Motor neuron (in vitro differentiated cells): ENCODE data around the gene CST11. TPM values are rescaled to one million over a fixed set of nuclear protein-coding genes. Genes with fewer than 3 reads are reported as not detected.

Source experiments
- ATAC-seq, 8 experiments: fragments of 200-7000 bp; cut with Tn5 transposase; replicated peaks in 6 of 8; 2 replicates each; pipeline ENCODE4 v1.8.0; 2021; ENCODE audit warnings: mild to moderate bottlenecking in 8 of 8, moderate library complexity in 8 of 8
- H3K27ac ChIP-seq, 2 donors: fragments of 250-450 bp; sonication (Bioruptor Pico); 2 replicates each; pipeline ENCODE4 v1.9.0; 2021; ENCODE audit warnings: antibody characterized with exemption in 2 of 2, mild to moderate bottlenecking in 2 of 2, moderate library complexity in 1 of 2
- H3K4me1 ChIP-seq, 2 donors: fragments of 250-450 bp; sonication (Bioruptor Pico); replicated peaks in 1 of 2; 2 replicates each; pipeline ENCODE4 v1.6.1; 2021; ENCODE audit warnings: antibody characterized with exemption in 2 of 2, mild to moderate bottlenecking in 2 of 2, moderate library complexity in 1 of 2
- H3K4me3 ChIP-seq, 5 donors: fragments of 250-450 bp; sonication (Bioruptor Pico); 2 replicates each; pipeline ENCODE4 v1.9.0; 2021; ENCODE audit warnings: antibody characterized with exemption in 5 of 5, mild to moderate bottlenecking in 5 of 5, moderate library complexity in 4 of 5
- WGBS, 10 experiments: fragments of 450-650 bp; shearing (Covaris generic); methylation state at CpG; one replicate each; pipeline ENCODE4 v1.0.0; 2022; 5-methylcytosine and 5-hydroxymethylcytosine counted together
- in situ Hi-C, 9 experiments: fragments of 400-800 bp; cut with MboI; loops; one replicate each; pipeline ENCODE4 v1.15.0; 2021; ENCODE audit warnings: low sequenced_read_pairs in 9 of 9, low pct_unique_long_range_greater_than_20kb in 2 of 9; ENCODE audit not compliant: unreplicated experiment in 9 of 9
- total RNA-seq, 8 experiments: library from RNA; unstranded; fragments of 300-600 nt; gene quantifications; 2 replicates each; pipeline versions ENCODE4 v1.2.3 to v1.2.4, GENCODE V29; 2022

Gene CST11
- not detected for total RNA-seq

GRCh38 chr20:23452776-23453175 is at the start of gene CST11:
Gene CST11, minus strand, starts transcription at chr20:23452876. Its CDS starts 65 bp downstream, at chr20:23452811.
- Histone ChIP-seq H3K4me1 (no peaks in the 10 kb centered on the region), H3K27ac (no peak within 1 kb of the TSS), H3K4me3 (no peak within 1 kb of the TSS)
- WGBS, 10 experiments: 0 to 17% (median 17%) methylated on average over 1 to 2 of the region's 4 CpGs; no CpG with 5 or more reads in 6 of the 10 experiments
- peak in 1 of 8 experiments; percentile 55 for ATAC-seq
- in situ Hi-C loops: no loop called here

GRCh38 chr20:23501926-23502325 is 49.2 kb upstream of the CST11 start:
- no peak overlapping the region for H3K27ac ChIP-seq
- in situ Hi-C loops: no loop called here
- no peak for ATAC-seq
- peaks cover 0 to 5% of the 10 kb centered on the region in 2 donors for H3K4me1 ChIP-seq
- no peak overlapping the region for H3K4me3 ChIP-seq
- WGBS, 10 experiments: 49 to 100% (median 97%) methylated on average over 1 to 4 of the region's 4 CpGs; no CpG with 5 or more reads in 6 of the 10 experiments

GRCh38 chr20:23497536-23497935 is 44.9 kb upstream of the CST11 start:
- ATAC-seq: peak in 1 of 8 experiments; percentile 36
- in situ Hi-C loops: no loop called here
- Histone ChIP-seq H3K4me3 (no peak overlapping the region), H3K4me1 (peaks cover 0 to 5% of the 10 kb centered on the region in 2 donors), H3K27ac (no peak overlapping the region)
- WGBS, 10 experiments: 33 to 83% (median 67%) methylated on average over 1 of the region's 1 CpG; no CpG with 5 or more reads in 7 of the 10 experiments

GRCh38 chr20:23493172-23493772 is 40.6 kb upstream of the CST11 start:
- in situ Hi-C loops: no loop called here
- peak in 3 of 8 experiments; percentile 46 to 82 (median 59) for ATAC-seq
- H3K4me1 ChIP-seq: no peaks in the 10 kb centered on the region
- WGBS, 10 experiments: 20 to 100% (median 79%) methylated on average over 1 to 3 of the region's 3 CpGs; no CpG with 5 or more reads in 4 of the 10 experiments
- H3K4me3 ChIP-seq: no peak overlapping the region
- H3K27ac ChIP-seq: no peak overlapping the region

GRCh38 chr20:23492292-23492691 is 39.6 kb upstream of the CST11 start:
- ATAC-seq: peak in 2 of 8 experiments; percentile 30 to 33
- Histone ChIP-seq H3K4me1 (no peaks in the 10 kb centered on the region), H3K27ac (no peak overlapping the region), H3K4me3 (no peak overlapping the region)
- in situ Hi-C loops: no loop called here

GRCh38 chr20:23490817-23491216 is 38.1 kb upstream of the CST11 start, which contains the start of gene CST8:
Gene CST8, plus strand, starts transcription at chr20:23491117. Its CDS starts 551 bp downstream, at chr20:23491668.
- Histone ChIP-seq H3K4me1 (no peaks in the 10 kb centered on the region), H3K4me3 (no peak within 1 kb of the TSS), H3K27ac (no peak within 1 kb of the TSS)
- WGBS, 10 experiments: 0 to 100% (median 80%) methylated on average over 1 to 2 of the region's 5 CpGs; no CpG with 5 or more reads in 5 of the 10 experiments
- no peak for ATAC-seq
- in situ Hi-C loops: no loop called here

GRCh38 chr20:23488996-23489395 is 36.3 kb upstream of the CST11 start:
- in situ Hi-C loops: no loop called here
- no peaks in the 10 kb centered on the region for H3K4me1 ChIP-seq
- H3K27ac ChIP-seq: no peak overlapping the region
- WGBS, 10 experiments: 15 to 100% (median 90%) methylated on average over 1 to 3 of the region's 3 CpGs
- H3K4me3 ChIP-seq: no peak overlapping the region
- no peak for ATAC-seq

- 17 to 100% (median 72%) methylated on average over 1 to 2 of the region's 2 CpGs; no CpG with 5 or more reads in 2 of the 10 experiments for WGBS, 10 experiments
- H3K4me1 ChIP-seq: no peaks in the 10 kb centered on the region
- no peak for ATAC-seq
- no peak overlapping the region for H3K27ac ChIP-seq
- in situ Hi-C loops: no loop called here
- no peak overlapping the region for H3K4me3 ChIP-seq
Observed at GRCh38 chr20:23488470-23488869, 35.8 kb upstream of the CST11 start.

GRCh38 chr20:23484081-23484480 is 31.4 kb upstream of the CST11 start:
- no peak overlapping the region for H3K27ac ChIP-seq
- in situ Hi-C loops: no loop called here
- WGBS, 10 experiments: 20 to 81% (median 70%) methylated on average over 1 to 4 of the region's 4 CpGs
- H3K4me1 ChIP-seq: no peaks in the 10 kb centered on the region
- H3K4me3 ChIP-seq: no peak overlapping the region
- no peak for ATAC-seq

GRCh38 chr20:23482138-23482537 is 29.5 kb upstream of the CST11 start:
- Histone ChIP-seq H3K4me1 (no peaks in the 10 kb centered on the region), H3K4me3 (no peak overlapping the region), H3K27ac (no peak overlapping the region)
- in situ Hi-C loops: no loop called here
- 0 to 71% (median 36%) methylated on average over 1 to 2 of the region's 2 CpGs; no CpG with 5 or more reads in 4 of the 10 experiments for WGBS, 10 experiments
- ATAC-seq: no peak

- no peak overlapping the region for H3K4me3 ChIP-seq
- H3K4me1 ChIP-seq: no peaks in the 10 kb centered on the region
- no peak for ATAC-seq
- no peak overlapping the region for H3K27ac ChIP-seq
- WGBS, 10 experiments: 0 to 100% (median 87%) methylated on average over 1 to 3 of the region's 4 CpGs; no CpG with 5 or more reads in 4 of the 10 experiments
- in situ Hi-C loops: no loop called here
Observed at GRCh38 chr20:23479043-23479442, 26.4 kb upstream of the CST11 start.

- 14 to 80% (median 33%) methylated on average over 1 to 3 of the region's 3 CpGs; no CpG with 5 or more reads in 3 of the 10 experiments for WGBS, 10 experiments
- Histone ChIP-seq H3K4me3 (no peak overlapping the region), H3K27ac (no peak overlapping the region), H3K4me1 (no peaks in the 10 kb centered on the region)
- in situ Hi-C loops: no loop called here
- ATAC-seq: peak in 1 of 8 experiments; percentile 38
Observed at GRCh38 chr20:23477223-23477622, 24.5 kb upstream of the CST11 start.

- H3K4me3 ChIP-seq: no peak overlapping the region
- 18 to 100% (median 81%) methylated on average over 1 to 4 of the region's 6 CpGs; no CpG with 5 or more reads in 3 of the 10 experiments for WGBS, 10 experiments
- in situ Hi-C loops: no loop called here
- H3K4me1 ChIP-seq: no peaks in the 10 kb centered on the region
- no peak overlapping the region for H3K27ac ChIP-seq
- no peak for ATAC-seq
Observed at GRCh38 chr20:23476015-23476754, 23.5 kb upstream of the CST11 start.
